ENCODE results near the gene PALM. TPM values are rescaled to one million over a fixed set of nuclear protein-coding genes. Genes with fewer than 3 reads are reported as not detected.

Gene PALM
- total RNA-seq, 1 experiment from 2014 or later = 10.8 TPM

DNA sequence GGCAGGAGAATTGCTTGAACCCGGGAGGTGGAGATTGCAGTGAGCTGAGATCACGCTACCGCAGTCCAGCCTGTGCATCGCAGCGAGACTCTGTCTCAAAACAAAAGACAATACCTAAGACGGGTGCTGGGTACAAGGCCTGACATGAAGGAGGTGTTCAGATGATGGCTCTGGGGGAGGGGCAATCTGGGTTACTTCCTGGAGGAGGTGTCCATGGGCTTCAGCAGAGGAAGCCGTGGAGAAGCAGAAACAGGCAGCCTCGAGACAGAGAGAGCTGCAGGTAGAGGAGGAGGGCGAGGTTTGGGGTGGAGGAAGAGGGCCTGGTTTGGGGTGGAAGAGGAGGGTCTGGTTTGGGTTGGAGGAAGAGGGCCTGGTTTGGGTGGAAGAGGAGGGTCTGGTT is 45.8 kb downstream of the PALM start:
- no peaks in the 10 kb centered on the region for H3F3A ChIP-seq (ENCODE audit: low read length, unreplicated experiment)
- no peak overlapping the region for H3K4me2 ChIP-seq (ENCODE audit: low read length)
- H3K27me3 ChIP-seq (ENCODE audit: low read length) = no peaks in the 10 kb centered on the region
- no peak overlapping the region for H3K9ac ChIP-seq (ENCODE audit: low read length)
- ChIA-PET POLR2A (ENCODE audit: unreplicated experiment) (no interaction called here), CTCF (no interaction called here)
- no peak overlapping the region for H3K27ac ChIP-seq (ENCODE audit: low read length)
- BruUV-seq (replicated peaks) = no TSS peak
- peaks cover 68% of the 10 kb centered on the region for H3K79me2 ChIP-seq (ENCODE audit: low read length)
- H4K20me1 ChIP-seq (ENCODE audit: low read length) = peaks cover 3% of the 10 kb centered on the region; the same call in 1 of the 2 replicates
- TF ChIP-seq, protein P1, sequence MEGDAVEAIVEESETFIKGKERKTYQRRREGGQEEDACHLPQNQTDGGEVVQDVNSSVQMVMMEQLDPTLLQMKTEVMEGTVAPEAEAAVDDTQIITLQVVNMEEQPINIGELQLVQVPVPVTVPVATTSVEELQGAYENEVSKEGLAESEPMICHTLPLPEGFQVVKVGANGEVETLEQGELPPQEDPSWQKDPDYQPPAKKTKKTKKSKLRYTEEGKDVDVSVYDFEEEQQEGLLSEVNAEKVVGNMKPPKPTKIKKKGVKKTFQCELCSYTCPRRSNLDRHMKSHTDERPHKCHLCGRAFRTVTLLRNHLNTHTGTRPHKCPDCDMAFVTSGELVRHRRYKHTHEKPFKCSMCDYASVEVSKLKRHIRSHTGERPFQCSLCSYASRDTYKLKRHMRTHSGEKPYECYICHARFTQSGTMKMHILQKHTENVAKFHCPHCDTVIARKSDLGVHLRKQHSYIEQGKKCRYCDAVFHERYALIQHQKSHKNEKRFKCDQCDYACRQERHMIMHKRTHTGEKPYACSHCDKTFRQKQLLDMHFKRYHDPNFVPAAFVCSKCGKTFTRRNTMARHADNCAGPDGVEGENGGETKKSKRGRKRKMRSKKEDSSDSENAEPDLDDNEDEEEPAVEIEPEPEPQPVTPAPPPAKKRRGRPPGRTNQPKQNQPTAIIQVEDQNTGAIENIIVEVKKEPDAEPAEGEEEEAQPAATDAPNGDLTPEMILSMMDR (conservative IDR thresholded peaks at IDR 0.05; ENCODE audit: low read depth, low read length) = no peak
- TF ChIP-seq EZH2 (IDR thresholded peaks at IDR 0.05; ENCODE audit: low read length, unreplicated experiment) (no peak), EZH2phosphoT487 (IDR thresholded peaks at IDR 0.05; ENCODE audit: borderline replicate concordance, low read length) (no peak)
- no peaks in the 10 kb centered on the region for H3K9me2 ChIP-seq (replicated peaks; ENCODE audit: low read length)
- H2AFZ ChIP-seq (ENCODE audit: low read length) = no peak overlapping the region
- no peaks in the 10 kb centered on the region for H3K9me3 ChIP-seq (ENCODE audit: low read length)
- no peak for ATAC-seq
- no peak for DNase-seq
- no peak overlapping the region for H3K4me3 ChIP-seq (ENCODE audit: low read length)
- intact Hi-C loops (cut with micrococcal nuclease) = loop anchor here (5.0 kb wide), 1 partner anchor 77 kb away; the partner anchor contains the start of gene FSTL3
- peaks cover 16% of the 10 kb centered on the region for H3K4me1 ChIP-seq (ENCODE audit: insufficient read depth, low read length)
- H3K36me3 ChIP-seq (ENCODE audit: low read depth, low read length) = peaks cover 27% of the 10 kb centered on the region; the same call in 1 of the 2 replicates

DNA sequence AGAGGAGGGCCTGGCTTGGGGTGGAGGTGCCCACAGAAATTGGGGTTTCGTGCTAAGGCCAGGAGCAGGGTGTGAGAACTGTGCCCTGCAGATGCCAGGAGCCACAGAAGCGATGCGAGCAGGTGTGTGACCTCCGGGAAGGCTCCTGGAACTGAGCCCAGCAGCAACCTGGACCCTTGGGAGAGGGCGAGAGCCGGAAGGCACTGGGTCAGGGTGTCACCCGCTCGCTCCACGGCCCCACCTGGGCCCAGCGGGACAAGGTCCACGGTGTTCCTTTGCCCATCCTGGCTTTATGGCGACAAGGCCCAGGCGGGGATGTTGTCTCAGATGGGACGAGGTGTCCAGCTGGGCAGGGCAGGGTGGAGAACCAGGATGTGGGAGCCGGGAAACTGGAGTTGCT is 46.3 kb downstream of the PALM start:
- H4K20me1 ChIP-seq (ENCODE audit: low read length) = peaks cover 3% of the 10 kb centered on the region; the same call in 1 of the 2 replicates
- peaks cover 16% of the 10 kb centered on the region for H3K4me1 ChIP-seq (ENCODE audit: insufficient read depth, low read length)
- BruUV-seq (replicated peaks) = no TSS peak
- H3F3A ChIP-seq (ENCODE audit: low read length, unreplicated experiment) = no peaks in the 10 kb centered on the region
- H3K27ac ChIP-seq (ENCODE audit: low read length) = no peak overlapping the region
- no peak for TF ChIP-seq EZH2 (IDR thresholded peaks at IDR 0.05; ENCODE audit: low read length, unreplicated experiment)
- TF ChIP-seq EZH2phosphoT487 (IDR thresholded peaks at IDR 0.05; ENCODE audit: borderline replicate concordance, low read length) = no peak
- TF ChIP-seq, protein P1 (conservative IDR thresholded peaks at IDR 0.05; ENCODE audit: low read depth, low read length) = no peak
- H3K36me3 ChIP-seq (ENCODE audit: low read depth, low read length) = peaks cover 33% of the 10 kb centered on the region
- H3K9me2 ChIP-seq (replicated peaks; ENCODE audit: low read length) = no peaks in the 10 kb centered on the region
- ATAC-seq (no peak), DNase-seq (no peak)
- no peak overlapping the region for H3K9ac ChIP-seq (ENCODE audit: low read length)
- H3K9me3 ChIP-seq (ENCODE audit: low read length) = no peaks in the 10 kb centered on the region
- no peaks in the 10 kb centered on the region for H3K27me3 ChIP-seq (ENCODE audit: low read length)
- no peak overlapping the region for H3K4me3 ChIP-seq (ENCODE audit: low read length)
- ChIA-PET CTCF (no interaction called here), POLR2A (ENCODE audit: unreplicated experiment) (no interaction called here)
- no peak overlapping the region for H3K4me2 ChIP-seq (ENCODE audit: low read length)
- intact Hi-C loops (cut with micrococcal nuclease) = no loop called here
- no peak overlapping the region for H2AFZ ChIP-seq (ENCODE audit: low read length)
- peaks cover 71% of the 10 kb centered on the region for H3K79me2 ChIP-seq (ENCODE audit: low read length)

DNA sequence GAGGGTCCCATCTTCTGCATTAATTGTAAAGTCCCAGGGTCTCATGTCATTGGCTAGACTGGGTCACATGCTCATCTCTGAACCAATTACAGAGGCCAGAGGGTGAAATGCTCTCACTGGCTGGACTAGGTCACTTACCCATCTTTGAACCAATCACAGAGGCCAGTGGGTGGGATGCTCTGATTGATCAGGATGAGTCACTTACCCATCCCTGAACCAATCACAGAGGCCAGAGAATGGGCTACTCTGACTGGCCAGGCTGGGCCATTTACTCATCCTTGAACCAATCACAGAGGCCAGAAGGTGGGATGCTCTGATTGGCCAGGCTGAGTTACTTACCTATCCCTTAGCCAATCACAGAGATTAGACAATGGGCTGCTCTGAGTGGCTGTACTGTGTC is 47.5 kb downstream of the PALM start:
- Histone ChIP-seq H4K20me1 (ENCODE audit: low read length) (peaks cover 3% of the 10 kb centered on the region; the same call in 1 of the 2 replicates), H3K9me3 (ENCODE audit: low read length) (no peaks in the 10 kb centered on the region), H3K9me2 (replicated peaks; ENCODE audit: low read length) (no peaks in the 10 kb centered on the region), H3K9ac (ENCODE audit: low read length) (no peak overlapping the region), H3K4me1 (ENCODE audit: insufficient read depth, low read length) (peaks cover 11% of the 10 kb centered on the region), H3F3A (ENCODE audit: low read length, unreplicated experiment) (no peaks in the 10 kb centered on the region), H3K4me3 (ENCODE audit: low read length) (no peak overlapping the region), H3K27me3 (ENCODE audit: low read length) (no peaks in the 10 kb centered on the region), H3K79me2 (ENCODE audit: low read length) (peaks cover 68% of the 10 kb centered on the region), H2AFZ (ENCODE audit: low read length) (no peak overlapping the region), H3K4me2 (ENCODE audit: low read length) (no peak overlapping the region), H3K36me3 (ENCODE audit: low read depth, low read length) (peaks cover 33% of the 10 kb centered on the region), H3K27ac (ENCODE audit: low read length) (no peak overlapping the region)
- ATAC-seq (no peak), DNase-seq (peak; percentile 67)
- intact Hi-C loops (cut with micrococcal nuclease) = no loop called here
- no peak for TF ChIP-seq EZH2 (IDR thresholded peaks at IDR 0.05; ENCODE audit: low read length, unreplicated experiment)
- TF ChIP-seq, protein P1 (conservative IDR thresholded peaks at IDR 0.05; ENCODE audit: low read depth, low read length) = no peak
- no peak for TF ChIP-seq EZH2phosphoT487 (IDR thresholded peaks at IDR 0.05; ENCODE audit: borderline replicate concordance, low read length)
- POLR2A ChIA-PET (ENCODE audit: unreplicated experiment) = no interaction called here
- CTCF ChIA-PET = no interaction called here
- BruUV-seq (replicated peaks) = no TSS peak

All from PC-3 (cell line).